GM19035 (cell line): Measurements from ENCODE around the gene EVX1.

Experiments used
- ATAC-seq: cut with Tn5 transposase; IDR thresholded peaks from one replicate; pipeline ENCODE4 v1.9.1; 2021; ENCODE audit not compliant: unreplicated experiment

EVX1 gene

GRCh38 chr7:27204851-27205322 lies 37.7 kb upstream of the EVX1 start:
- ATAC-seq, result no peak

GRCh38 chr7:27205325-27206280 lies 37.0 kb upstream of the EVX1 start:
- no peak for ATAC-seq

- no peak for ATAC-seq
Observed at GRCh38 chr7:27207348-27207985, 35.1 kb upstream of the EVX1 start.

DNA sequence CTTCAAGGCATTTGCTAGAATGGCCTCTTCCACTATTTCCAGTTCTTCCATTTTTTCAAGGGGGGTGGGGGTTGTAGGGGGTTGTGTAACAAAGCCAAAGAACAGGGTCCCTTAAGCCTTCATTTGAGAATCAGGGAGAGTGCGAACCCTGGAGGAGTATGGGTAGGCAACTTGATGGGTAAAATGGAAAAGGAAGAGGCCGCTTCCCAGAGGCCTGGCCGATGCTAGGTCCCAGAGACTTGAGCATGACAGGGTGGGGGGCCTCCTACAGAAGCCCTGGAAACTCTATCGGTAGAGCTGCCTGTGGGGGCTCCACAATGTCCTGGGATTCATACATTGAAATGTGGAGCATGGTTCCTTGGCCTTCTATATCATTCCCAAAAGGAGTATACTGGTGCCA lies 33.6 kb upstream of the EVX1 start:
- no peak for ATAC-seq

DNA sequence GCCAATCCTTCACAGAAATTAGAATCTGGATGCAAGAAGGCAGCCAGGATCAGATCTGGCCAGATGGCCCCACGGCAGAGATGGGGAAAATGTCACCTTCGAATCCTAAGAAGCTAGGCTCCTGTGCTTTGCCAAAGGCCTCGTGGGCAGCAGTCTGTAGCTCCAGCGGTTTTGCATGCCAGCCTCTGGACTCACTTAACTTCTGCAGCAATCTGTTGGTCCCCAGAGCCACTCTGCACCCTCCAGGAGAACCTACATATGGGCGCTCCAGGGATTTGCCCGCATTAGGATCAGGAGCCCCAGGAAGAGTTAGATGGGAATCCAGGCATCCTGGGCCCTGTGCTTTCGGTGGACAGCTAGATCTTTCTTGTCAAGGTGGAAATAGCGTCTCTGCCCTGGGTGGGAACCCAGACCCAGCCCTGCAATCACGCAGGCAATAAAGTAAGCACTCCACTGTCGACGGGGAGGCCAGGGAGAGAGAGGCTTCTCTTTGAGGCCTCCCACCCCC lies 32.6 kb upstream of the EVX1 start:
- ATAC-seq, result no peak

DNA sequence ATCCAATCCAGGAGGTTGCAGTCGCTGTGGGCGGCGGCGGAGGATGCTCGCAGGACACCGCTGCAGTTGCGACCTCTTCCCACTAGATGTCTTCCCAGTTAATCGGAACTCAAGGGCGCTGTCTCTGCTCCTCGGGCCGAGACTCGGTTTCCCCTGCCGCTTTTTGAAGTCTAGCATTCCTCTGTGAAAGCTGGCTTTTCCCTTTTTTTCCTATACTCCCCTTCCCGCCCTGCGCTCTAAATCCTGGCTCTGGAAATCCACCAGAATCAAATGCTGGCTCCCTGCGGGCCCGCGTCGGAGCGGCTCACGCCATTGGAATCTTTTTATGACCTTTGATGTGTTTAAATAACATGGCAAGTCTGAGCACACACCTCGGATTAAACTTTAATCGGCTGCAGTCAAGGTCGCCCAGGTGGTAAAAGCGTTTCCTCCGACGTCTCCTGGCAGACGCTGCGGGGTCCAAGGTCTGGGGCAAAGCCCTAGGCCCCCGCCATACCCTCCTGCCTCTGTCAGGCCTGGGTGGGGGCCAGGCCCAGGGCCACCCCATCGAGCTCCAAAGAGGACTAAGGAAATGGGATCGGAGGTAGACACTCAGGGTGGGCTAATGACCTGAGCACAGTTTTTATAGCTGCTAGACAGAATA lies 32.0 kb upstream of the EVX1 start:
- no peak for ATAC-seq

- no peak for ATAC-seq
Observed at GRCh38 chr7:27211084-27211446, 31.5 kb upstream of the EVX1 start.

DNA sequence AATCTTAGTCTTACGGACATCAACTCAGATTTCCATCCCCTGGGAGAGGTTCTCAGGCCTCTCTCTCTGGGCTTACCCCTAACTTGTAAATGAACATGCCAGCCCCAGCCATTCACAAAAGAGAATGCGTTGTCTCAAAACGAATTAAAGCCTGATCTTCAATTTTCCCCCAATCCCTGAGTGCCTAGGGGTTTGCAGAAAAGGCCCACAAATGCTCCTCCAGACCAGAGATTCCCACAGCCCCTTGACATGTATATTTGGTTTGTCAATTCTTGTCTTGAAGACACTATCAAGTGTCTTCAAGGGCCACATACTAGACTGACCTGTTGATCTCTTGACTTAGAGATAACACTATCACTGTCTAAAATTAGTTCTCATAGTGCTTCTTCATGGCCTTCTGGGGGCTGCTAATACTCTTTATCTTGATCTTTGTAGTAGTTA lies 30.8 kb upstream of the EVX1 start:
- ATAC-seq, result no peak

DNA sequence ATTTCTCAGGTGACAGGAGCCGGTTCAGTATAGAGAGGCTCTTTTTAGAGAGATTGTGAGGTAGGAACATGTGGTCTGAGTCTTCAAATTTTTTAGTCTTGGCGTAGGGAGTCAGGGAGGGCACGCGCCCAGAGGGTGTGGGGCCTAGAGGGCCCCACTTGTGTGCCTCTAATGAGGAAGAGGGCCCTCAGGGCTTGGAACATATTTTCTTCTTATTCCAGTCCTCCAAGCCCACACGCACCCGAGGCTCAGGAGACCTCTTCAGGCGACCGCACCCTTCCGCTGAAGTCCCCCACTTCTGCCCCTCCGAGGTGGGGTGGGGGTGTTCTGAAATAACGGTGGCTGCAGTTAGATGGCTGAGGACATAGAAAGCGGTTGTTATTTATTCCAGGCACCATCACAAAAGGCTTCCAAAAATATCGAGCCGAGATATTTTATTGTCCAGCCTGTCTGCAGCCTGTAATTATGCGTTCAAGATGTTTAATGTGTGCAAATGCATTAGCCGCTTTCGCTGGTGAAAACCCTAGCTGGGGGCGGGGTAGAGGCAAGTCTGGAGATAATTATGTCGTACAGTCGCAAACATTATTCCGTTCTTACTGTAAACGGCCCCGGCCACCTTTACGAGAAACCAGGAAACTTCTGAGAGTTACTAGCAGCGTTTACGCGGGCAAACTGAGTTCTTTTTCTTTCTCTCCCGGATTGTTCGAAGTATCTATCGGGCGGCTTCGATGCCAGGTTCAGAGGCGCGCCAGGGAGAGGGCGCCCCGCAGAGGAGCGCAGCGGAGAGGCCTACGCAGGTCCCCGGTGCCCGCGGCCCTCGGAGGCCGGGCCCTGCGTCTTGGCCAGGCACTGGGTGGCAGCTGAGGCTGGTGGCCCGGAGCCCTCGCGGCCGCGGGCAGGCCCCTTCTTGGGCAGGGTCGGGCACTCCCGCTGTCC lies 29.8 kb upstream of the EVX1 start:
- ATAC-seq, result no peak

DNA sequence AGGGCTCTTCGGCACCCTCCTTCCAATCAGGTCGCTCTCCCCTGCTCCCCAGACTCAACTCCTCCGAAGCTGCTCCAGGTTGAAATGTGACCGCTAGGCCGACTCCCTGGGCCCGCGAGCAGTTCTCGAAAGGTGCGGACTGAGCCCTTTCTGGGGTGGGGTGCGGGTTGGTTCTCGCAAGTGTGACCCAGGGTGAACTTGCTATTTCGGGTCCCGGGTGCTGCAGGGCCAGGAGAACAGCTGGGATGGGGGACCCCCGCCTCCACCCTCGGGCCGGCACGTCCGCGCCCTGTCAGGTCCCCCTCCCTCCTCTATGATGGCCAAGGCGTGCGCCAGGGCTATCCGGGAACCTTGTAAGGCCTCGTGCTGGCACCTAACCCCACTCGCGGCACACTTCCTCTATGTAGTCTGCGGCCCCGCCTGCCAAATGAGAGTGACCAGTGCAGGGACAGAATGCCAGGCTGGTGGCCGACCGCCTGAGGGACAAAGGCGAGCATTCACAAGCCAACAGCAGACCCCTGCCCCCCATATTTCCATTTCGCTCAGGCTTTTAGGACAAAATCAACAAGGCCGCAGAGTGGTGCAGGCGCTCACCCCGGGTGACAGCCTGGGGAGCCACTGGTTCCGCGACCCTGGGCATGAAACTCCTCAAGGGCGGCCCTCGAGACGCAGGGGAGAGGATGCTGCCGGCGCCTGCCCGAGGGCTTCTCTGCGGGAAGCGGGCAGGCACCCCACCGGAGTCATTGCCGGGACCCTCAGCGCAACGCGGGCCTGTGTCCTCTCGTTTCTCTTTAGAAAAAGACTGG lies 29.0 kb upstream of the EVX1 start:
- no peak for ATAC-seq

DNA sequence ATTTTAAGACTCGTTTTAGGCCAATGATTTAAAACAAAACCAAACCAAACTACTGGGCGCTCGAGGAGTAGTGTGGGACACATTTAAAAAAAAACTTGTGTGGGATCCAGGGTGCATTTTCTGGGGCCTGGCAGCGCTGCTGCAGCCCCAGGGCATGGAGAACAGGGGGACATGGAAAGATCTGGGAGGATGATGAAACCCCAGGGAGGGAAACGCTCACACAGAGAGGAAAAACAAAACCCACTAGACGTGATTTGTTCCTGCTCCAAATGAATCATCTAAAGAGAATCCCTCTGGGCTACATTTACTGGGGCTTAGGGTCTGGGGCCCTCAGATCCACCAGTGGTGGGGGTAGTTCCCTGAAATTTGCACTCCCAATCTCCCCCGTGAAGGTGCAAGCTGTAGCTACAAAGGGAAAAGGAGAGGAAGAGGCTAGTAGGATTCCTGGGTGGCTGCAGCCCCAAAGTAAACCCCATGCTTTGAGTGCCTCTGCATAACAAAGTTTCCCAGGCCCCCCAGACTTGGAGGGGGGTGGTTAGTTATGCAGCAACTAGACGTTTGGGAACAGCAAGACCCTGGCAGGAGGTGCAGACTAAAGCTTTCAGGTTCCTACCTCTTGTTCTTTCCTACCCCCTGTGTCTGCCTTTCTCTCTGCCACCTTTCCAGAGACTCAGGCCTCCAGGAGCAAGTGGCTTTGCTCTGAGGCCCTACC lies 28.2 kb upstream of the EVX1 start:
- ATAC-seq, result no peak

- ATAC-seq, result no peak
Observed at GRCh38 chr7:27215356-27215755, 27.2 kb upstream of the EVX1 start.

DNA sequence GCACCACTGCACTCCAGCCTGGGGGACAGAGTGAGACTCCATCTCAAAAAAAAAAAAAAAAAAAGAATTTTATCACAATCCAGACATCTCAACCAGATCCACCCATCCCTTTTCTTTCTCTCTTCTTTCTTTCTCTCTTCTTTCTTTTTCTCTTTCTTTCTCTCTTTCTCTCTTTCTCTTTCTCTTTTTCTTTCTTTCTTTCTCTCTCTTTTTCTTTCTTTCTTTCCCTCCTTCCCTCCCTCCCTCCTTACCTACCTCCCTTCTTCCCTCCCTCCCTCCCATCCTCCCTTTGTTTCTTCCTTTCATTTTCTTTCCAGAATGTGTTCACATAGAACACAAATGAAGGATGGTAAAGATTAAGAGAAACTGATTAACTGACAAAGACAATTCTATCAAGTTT lies 24.7 kb upstream of the EVX1 start:
- no peak for ATAC-seq

DNA sequence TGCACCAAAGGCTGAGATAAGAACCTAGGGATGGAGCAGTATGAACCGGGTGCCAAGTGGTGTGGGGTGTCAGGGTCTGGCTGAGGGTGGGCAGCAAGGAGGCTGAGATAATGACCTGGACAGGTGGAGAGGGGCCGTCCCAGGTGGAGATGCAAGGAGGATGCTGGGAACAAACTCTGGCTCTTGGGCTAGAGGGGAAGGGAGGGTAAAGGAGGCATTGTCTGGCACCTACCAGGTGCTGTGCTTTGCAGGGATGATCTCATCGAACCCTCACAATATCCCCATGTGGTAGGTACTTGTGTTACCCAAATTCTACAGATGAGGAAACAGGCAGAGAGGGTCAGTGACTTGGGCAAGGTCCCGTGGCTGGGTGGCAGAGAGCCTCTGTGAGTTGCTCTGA lies 22.8 kb upstream of the EVX1 start:
- no peak for ATAC-seq

DNA sequence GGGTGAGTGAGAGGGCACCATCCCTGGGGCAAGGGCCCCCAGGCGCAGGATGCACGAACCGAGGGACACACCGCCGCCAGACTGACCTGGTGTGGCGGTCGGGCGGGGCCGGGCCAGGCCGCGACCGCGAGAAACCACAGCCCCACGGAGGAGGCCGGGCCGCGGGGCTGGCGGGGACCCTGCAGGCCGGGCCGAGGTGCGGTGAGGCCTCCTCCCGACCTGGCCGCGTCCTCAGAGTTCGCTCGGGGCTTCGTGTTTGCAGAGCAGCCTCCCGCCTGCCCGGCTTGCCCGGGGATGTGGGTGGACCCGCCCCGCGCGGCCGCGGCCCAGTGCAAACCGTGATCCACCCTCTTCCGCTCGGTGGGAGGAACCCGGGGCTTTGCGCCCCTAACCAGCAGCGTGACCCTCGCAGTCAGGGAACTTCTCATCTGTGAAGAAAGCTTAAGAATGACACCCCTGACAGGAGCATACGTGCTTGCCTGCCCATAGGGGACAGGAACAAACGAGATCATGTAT lies 22.1 kb upstream of the EVX1 start:
- ATAC-seq, result no peak

- no peak for ATAC-seq
Observed at GRCh38 chr7:27221201-27221797, 21.3 kb upstream of the EVX1 start.

DNA sequence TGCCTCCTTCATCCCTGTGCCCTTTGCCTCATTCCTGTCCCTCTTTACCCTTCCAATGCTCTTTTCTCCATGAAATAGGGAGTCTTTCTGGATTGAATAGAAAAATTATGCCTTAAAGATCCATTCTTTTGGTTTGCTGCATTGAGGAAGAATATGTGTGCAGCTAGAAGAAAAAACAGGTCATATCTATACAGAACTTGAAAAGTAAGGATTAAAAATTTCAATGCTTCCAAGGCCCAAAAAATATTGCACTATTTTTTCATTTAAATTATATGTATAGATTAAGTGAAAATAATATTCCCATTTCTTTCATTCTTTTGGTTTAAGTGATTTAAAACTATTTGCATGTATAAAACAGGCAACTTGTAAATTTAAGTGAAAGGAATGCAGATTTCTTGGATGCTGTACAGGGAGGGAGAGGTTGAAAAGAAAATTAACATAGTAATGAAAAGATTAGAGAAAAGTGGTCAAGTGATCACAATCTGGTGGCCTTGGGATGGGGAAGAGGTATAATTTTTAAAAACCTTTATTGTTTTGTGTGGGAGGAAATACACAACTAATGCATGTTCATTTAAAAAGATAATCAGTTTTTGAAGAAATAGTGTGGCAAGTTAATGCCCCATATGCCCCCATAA lies 18.5 kb upstream of the EVX1 start:
- no peak for ATAC-seq
